Measurements from ENCODE around the gene GAST. TPM values are rescaled to one million over a fixed set of nuclear protein-coding genes. Genes with fewer than 3 reads are reported as not detected.

Gene GAST
- total and polyA plus RNA-seq, 2 of the 13 experiments (the other 11 are each of a cell fraction or from before 2014, with no cell fraction given), result 0.32 to 0.42 TPM

DNA sequence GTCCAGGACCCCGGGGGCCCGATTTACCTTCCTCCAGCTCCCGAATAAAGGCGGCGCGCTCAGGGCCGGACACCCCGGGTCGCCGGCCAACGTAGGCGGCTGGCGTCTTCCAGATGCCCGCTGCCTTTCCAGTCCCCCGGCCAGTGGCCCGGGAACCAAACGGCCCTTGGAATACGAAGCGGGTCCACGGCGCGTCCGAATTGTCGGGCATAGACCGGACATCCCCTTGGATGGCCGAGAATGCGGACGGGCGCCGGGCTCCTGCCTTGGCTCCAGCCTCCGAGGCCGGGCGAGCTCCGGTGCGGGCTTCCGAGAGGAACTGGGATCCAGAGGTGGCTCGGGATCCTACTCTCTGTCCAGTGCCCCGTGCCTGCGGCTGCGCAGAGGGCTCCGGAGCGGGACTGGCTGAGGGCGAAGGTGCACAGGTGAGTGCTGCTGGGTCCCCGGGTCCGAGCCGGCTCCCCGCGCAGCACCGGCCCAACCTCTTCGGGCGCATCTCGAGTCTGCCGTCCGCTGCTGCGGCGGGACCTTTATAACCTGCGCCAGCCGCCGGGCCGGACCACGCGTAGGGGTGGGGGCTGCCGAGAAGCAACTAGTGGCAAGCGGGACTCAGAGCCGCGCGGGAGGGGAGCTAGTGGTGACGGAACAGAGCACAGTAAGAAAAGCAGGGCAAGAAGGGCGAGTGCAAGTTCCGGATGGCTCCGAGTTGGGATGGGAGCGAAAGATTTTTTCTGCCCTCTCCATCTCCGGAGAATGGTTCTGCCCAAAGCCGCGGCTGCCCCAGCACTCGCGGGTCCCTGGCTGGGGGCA, 22.2 kb downstream of the GAST start, which contains the start of gene HAP1 (continued):
- TF ChIP-seq ZNF207 (IDR thresholded peaks at IDR 0.05; ENCODE audit: borderline replicate concordance), result no peak
- peak; percentile 55; the same call in 1 of the 2 replicates for TF ChIP-seq ZNF225 (CRISPR knock-in tag; IDR thresholded peaks at IDR 0.05)
- no peak for TF ChIP-seq ZNF670 (CRISPR knock-in tag; IDR thresholded peaks at IDR 0.05; ENCODE audit: borderline replicate concordance)
- TF ChIP-seq MXI1 (IDR thresholded peaks at IDR 0.05; ENCODE audit: borderline replicate concordance, low read depth, low read length), result no peak
- TF ChIP-seq, protein P1, sequence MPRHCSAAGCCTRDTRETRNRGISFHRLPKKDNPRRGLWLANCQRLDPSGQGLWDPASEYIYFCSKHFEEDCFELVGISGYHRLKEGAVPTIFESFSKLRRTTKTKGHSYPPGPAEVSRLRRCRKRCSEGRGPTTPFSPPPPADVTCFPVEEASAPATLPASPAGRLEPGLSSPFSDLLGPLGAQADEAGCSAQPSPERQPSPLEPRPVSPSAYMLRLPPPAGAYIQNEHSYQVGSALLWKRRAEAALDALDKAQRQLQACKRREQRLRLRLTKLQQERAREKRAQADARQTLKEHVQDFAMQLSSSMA (CRISPR knock-in tag; IDR thresholded peaks at IDR 0.05), result no peak
- TF ChIP-seq, protein P2, sequence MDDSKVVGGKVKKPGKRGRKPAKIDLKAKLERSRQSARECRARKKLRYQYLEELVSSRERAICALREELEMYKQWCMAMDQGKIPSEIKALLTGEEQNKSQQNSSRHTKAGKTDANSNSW (CRISPR knock-in tag; IDR thresholded peaks at IDR 0.05; ENCODE audit: borderline replicate concordance), result no peak
- TF ChIP-seq CHD4 (IDR thresholded peaks at IDR 0.05; ENCODE audit: borderline replicate concordance, low read length), result no peak
- TF ChIP-seq, protein P3, sequence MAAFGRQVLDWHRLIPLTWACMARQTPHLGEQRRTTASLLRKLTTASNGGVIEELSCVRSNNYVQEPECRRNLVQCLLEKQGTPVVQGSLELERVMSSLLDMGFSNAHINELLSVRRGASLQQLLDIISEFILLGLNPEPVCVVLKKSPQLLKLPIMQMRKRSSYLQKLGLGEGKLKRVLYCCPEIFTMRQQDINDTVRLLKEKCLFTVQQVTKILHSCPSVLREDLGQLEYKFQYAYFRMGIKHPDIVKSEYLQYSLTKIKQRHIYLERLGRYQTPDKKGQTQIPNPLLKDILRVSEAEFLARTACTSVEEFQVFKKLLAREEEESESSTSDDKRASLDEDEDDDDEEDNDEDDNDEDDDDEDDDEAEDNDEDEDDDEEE (CRISPR knock-in tag; IDR thresholded peaks at IDR 0.05), result 0 out of 2 replicates have a peak, but pooled peaks have one; percentile 73
- TF ChIP-seq, protein P4, sequence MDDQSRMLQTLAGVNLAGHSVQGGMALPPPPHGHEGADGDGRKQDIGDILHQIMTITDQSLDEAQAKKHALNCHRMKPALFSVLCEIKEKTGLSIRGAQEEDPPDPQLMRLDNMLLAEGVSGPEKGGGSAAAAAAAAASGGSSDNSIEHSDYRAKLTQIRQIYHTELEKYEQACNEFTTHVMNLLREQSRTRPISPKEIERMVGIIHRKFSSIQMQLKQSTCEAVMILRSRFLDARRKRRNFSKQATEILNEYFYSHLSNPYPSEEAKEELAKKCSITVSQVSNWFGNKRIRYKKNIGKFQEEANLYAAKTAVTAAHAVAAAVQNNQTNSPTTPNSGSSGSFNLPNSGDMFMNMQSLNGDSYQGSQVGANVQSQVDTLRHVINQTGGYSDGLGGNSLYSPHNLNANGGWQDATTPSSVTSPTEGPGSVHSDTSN (CRISPR knock-in tag; IDR thresholded peaks at IDR 0.05; ENCODE audit: borderline replicate concordance), result no peak
- TF ChIP-seq, protein P5, sequence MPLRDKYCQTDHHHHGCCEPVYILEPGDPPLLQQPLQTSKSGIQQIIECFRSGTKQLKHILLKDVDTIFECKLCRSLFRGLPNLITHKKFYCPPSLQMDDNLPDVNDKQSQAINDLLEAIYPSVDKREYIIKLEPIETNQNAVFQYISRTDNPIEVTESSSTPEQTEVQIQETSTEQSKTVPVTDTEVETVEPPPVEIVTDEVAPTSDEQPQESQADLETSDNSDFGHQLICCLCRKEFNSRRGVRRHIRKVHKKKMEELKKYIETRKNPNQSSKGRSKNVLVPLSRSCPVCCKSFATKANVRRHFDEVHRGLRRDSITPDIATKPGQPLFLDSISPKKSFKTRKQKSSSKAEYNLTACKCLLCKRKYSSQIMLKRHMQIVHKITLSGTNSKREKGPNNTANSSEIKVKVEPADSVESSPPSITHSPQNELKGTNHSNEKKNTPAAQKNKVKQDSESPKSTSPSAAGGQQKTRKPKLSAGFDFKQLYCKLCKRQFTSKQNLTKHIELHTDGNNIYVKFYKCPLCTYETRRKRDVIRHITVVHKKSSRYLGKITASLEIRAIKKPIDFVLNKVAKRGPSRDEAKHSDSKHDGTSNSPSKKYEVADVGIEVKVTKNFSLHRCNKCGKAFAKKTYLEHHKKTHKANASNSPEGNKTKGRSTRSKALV (CRISPR knock-in tag; IDR thresholded peaks at IDR 0.05), result peak; percentile 99
- TF ChIP-seq, protein P6, sequence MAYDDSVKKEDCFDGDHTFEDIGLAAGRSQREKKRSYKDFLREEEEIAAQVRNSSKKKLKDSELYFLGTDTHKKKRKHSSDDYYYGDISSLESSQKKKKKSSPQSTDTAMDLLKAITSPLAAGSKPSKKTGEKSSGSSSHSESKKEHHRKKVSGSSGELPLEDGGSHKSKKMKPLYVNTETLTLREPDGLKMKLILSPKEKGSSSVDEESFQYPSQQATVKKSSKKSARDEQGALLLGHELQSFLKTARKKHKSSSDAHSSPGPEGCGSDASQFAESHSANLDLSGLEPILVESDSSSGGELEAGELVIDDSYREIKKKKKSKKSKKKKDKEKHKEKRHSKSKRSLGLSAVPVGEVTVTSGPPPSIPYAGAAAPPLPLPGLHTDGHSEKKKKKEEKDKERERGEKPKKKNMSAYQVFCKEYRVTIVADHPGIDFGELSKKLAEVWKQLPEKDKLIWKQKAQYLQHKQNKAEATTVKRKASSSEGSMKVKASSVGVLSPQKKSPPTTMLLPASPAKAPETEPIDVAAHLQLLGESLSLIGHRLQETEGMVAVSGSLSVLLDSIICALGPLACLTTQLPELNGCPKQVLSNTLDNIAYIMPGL (CRISPR knock-in tag; IDR thresholded peaks at IDR 0.05; ENCODE audit: borderline replicate concordance in 1 of 2, low read depth in 1 of 2), result peak in 1 of 2 experiments; percentile 40; a peak in 2 of 4 replicates
- no peak for TF ChIP-seq ZNF282 (IDR thresholded peaks at IDR 0.05; ENCODE audit: partially characterized antibody)
- TF ChIP-seq, protein P7, sequence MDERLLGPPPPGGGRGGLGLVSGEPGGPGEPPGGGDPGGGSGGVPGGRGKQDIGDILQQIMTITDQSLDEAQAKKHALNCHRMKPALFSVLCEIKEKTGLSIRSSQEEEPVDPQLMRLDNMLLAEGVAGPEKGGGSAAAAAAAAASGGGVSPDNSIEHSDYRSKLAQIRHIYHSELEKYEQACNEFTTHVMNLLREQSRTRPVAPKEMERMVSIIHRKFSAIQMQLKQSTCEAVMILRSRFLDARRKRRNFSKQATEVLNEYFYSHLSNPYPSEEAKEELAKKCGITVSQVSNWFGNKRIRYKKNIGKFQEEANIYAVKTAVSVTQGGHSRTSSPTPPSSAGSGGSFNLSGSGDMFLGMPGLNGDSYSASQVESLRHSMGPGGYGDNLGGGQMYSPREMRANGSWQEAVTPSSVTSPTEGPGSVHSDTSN (CRISPR knock-in tag; IDR thresholded peaks at IDR 0.05), result no peak
- TF ChIP-seq, protein P8, sequence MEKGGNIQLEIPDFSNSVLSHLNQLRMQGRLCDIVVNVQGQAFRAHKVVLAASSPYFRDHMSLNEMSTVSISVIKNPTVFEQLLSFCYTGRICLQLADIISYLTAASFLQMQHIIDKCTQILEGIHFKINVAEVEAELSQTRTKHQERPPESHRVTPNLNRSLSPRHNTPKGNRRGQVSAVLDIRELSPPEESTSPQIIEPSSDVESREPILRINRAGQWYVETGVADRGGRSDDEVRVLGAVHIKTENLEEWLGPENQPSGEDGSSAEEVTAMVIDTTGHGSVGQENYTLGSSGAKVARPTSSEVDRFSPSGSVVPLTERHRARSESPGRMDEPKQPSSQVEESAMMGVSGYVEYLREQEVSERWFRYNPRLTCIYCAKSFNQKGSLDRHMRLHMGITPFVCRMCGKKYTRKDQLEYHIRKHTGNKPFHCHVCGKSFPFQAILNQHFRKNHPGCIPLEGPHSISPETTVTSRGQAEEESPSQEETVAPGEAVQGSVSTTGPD (CRISPR knock-in tag; IDR thresholded peaks at IDR 0.05), result 0 out of 2 replicates have a peak, but pooled peaks have one; percentile 33
- TF ChIP-seq, protein P9, sequence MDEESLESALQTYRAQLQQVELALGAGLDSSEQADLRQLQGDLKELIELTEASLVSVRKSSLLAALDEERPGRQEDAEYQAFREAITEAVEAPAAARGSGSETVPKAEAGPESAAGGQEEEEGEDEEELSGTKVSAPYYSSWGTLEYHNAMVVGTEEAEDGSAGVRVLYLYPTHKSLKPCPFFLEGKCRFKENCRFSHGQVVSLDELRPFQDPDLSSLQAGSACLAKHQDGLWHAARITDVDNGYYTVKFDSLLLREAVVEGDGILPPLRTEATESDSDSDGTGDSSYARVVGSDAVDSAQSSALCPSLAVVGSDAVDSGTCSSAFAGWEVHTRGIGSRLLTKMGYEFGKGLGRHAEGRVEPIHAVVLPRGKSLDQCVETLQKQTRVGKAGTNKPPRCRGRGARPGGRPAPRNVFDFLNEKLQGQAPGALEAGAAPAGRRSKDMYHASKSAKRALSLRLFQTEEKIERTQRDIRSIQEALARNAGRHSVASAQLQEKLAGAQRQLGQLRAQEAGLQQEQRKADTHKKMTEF (CRISPR knock-in tag; IDR thresholded peaks at IDR 0.05), result peak; percentile 47

All from HepG2 (cell line).